ENCODE data around the gene NEDD4.
"Not testable (repeated sequence)": the region's sequence is repeated elsewhere in the genome, so short reads cannot be mapped to it uniquely, and the experiment has no call there.

DNA sequence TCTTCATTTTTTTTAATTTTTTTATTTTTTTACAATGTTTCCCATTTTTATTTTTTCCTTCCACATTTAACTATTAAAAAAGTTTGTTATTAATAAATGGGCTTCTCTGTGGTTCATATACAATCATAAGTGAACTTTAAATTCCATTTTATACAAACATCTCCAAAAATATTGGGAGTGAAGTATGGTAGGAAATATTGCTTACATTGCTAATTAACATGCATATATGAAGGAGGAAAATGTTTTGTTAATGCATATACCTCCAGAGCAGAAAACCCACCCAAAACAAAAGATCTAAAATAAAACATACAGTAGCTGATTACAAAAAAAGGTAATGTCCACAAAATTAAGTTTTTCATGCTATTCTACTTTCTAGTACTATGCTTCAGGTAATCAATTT lies 9.9 kb upstream of the NEDD4 start:
- not testable (repeated sequence) for TF ChIP-seq CTCF (IDR thresholded peaks at IDR 0.05); POLR2A (IDR thresholded peaks at IDR 0.05); EP300 (IDR thresholded peaks at IDR 0.05; ENCODE audit: low read depth); POLR2AphosphoS5 (IDR thresholded peaks at IDR 0.05)
